Endothelial cell of umbilical vein (primary cell): Measurements from ENCODE around the gene SMURF2. TPM values are rescaled to one million over a fixed set of nuclear protein-coding genes. Genes with fewer than 3 reads are reported as not detected.

Experiments used
- BruUV-seq: library from RNA; stranded (reverse); fragments of 400-500 nt; replicated peaks from 2 replicates; lab custom pipeline; 2021; lab: Mats Ljungman, UMichigan
- CTCF ChIA-PET: fragments of 300-600, 350-600 bp; sonication (Branson Sonifier 250); formaldehyde crosslinking; loops from one replicate; lab custom pipeline; 2021; ENCODE audit warnings: antibody characterized with exemption, inconsistent platforms; lab: Charles Lee
- POLR2A ChIA-PET: fragments of 300-600, 350-600 bp; sonication (Branson Sonifier 250); formaldehyde crosslinking; loops from one replicate; lab custom pipeline; 2021; ENCODE audit warnings: antibody characterized with exemption, inconsistent platforms; lab: Charles Lee
- DNase-seq: peaks from one replicate; pipeline ENCODE4 v3.0.0-alpha.2; 2011; ENCODE audit warnings: low read depth, low spot score
- FAIRE-seq: peaks from 2 replicates; lab custom pipeline; 2011; peaks lifted over from hg19 to GRCh38; lab: Jason Lieb, UNC
- H2AFZ ChIP-seq: 2 replicates; pipeline ENCODE4 v1.6.0; 2012; ENCODE audit warnings: low read depth, low read length, control low read depth, inconsistent platforms
- H3K27ac ChIP-seq: 2 replicates; pipeline ENCODE4 v1.5.1; 2011; ENCODE audit warnings: low read depth, mild to moderate bottlenecking, control low read depth, low read length, moderate library complexity; ENCODE audit not compliant: insufficient read depth
- H3K27me3 ChIP-seq, 2 experiments: 2 replicates each; pipeline versions ENCODE4 v1.6.0 to v1.6.1; 2011; ENCODE audit warnings: low read length in 2 of 2, mixed read lengths in 1 of 2; ENCODE audit not compliant: control insufficient read depth in 2 of 2, insufficient read depth in 2 of 2
- H3K36me3 ChIP-seq, 2 experiments: 2 replicates in 1 of 2; 3 replicates in 1 of 2; pipeline ENCODE4 v1.5.1; 2011; ENCODE audit warnings: low read length in 2 of 2, mild to moderate bottlenecking in 1 of 2, moderate library complexity in 1 of 2; ENCODE audit not compliant: control insufficient read depth in 2 of 2, insufficient read depth in 2 of 2; ENCODE audit errors: extremely low read depth in 1 of 2
- H3K4me1 ChIP-seq: 3 replicates; pipeline ENCODE4 v1.5.1; 2011; ENCODE audit warnings: mild to moderate bottlenecking, low read length; ENCODE audit not compliant: control insufficient read depth, insufficient read depth; ENCODE audit errors: extremely low read depth
- H3K4me2 ChIP-seq: 2 replicates; pipeline ENCODE4 v1.6.1; 2011; ENCODE audit warnings: low read length, control low read depth, mixed read lengths; ENCODE audit not compliant: insufficient read depth
- H3K4me3 ChIP-seq, 3 experiments: fragments of 200-600 bp in 1 of 3; sonication (generic), shearing (Covaris generic) in 1 of 3; replicated peaks in 1 of 3; 2 replicates each; pipeline ENCODE4 v1.5.1; 2011 to 2016; ENCODE audit warnings: control low read depth in 3 of 3, low read length in 3 of 3, mild to moderate bottlenecking in 2 of 3, inconsistent platforms in 1 of 3, low read depth in 1 of 3, moderate library complexity in 1 of 3; ENCODE audit not compliant: insufficient read depth in 1 of 3
- H3K79me2 ChIP-seq: 2 replicates; pipeline ENCODE4 v1.6.0; 2012; ENCODE audit warnings: low read length, inconsistent platforms; ENCODE audit not compliant: control insufficient read depth, insufficient read depth
- H3K9ac ChIP-seq: replicated peaks from 2 replicates; pipeline ENCODE3; 2011; ENCODE audit warnings: low read length, control low read depth; ENCODE audit not compliant: insufficient read depth; ENCODE audit errors: extremely low read depth
- H3K9me1 ChIP-seq: replicated peaks from 3 replicates; pipeline ENCODE4 v1.6.0; 2011; ENCODE audit warnings: mild to moderate bottlenecking, low read length; ENCODE audit not compliant: control insufficient read depth, insufficient read depth; ENCODE audit errors: extremely low read depth
- H3K9me3 ChIP-seq: replicated peaks from 2 replicates; pipeline ENCODE4 v1.5.1; 2012; ENCODE audit warnings: low read length, inconsistent platforms; ENCODE audit not compliant: control insufficient read depth, insufficient read depth
- H4K20me1 ChIP-seq: replicated peaks from 2 replicates; pipeline ENCODE3; 2011; ENCODE audit warnings: mild to moderate bottlenecking, low read length; ENCODE audit not compliant: control insufficient read depth, insufficient read depth; ENCODE audit errors: extremely low read depth
- CTCF ChIP-seq, 2 donors: IDR thresholded peaks; 1 replicate in 1 of 2; 2 replicates in 1 of 2; pipeline ENCODE4 v1.5.1; 2011; ENCODE audit warnings: low read length in 2 of 2, mild to moderate bottlenecking in 2 of 2, moderate library complexity in 2 of 2, control low read depth in 1 of 2, inconsistent platforms in 1 of 2, low read depth in 1 of 2; ENCODE audit not compliant: insufficient read depth in 1 of 2; ENCODE audit errors: extremely low read depth in 1 of 2
- EZH2 ChIP-seq: IDR thresholded peaks from 2 replicates; pipeline ENCODE4 v1.6.1; 2012; ENCODE audit warnings: borderline replicate concordance, low read depth, mild to moderate bottlenecking, moderate library complexity, low read length, inconsistent platforms; ENCODE audit not compliant: severe bottlenecking
- FOS ChIP-seq: IDR thresholded peaks from 2 replicates; pipeline ENCODE4 v1.6.1; 2011; ENCODE audit warnings: mild to moderate bottlenecking, low read length, moderate library complexity, borderline replicate concordance; ENCODE audit not compliant: insufficient read depth
- GATA2 ChIP-seq: IDR thresholded peaks from 2 replicates; pipeline ENCODE4 v1.7.0; 2011; ENCODE audit warnings: low read depth, mild to moderate bottlenecking, moderate library complexity, mixed read lengths, low read length; ENCODE audit not compliant: insufficient read length, insufficient read depth
- JUN ChIP-seq: IDR thresholded peaks from 2 replicates; pipeline ENCODE4 v1.6.1; 2011; ENCODE audit warnings: borderline replicate concordance, low read depth; ENCODE audit not compliant: insufficient read length, insufficient read depth
- MAX ChIP-seq: IDR thresholded peaks from 2 replicates; pipeline ENCODE4 v1.6.1; 2011; ENCODE audit not compliant: insufficient read depth, insufficient read length
- MYC ChIP-seq: IDR thresholded peaks from one replicate; pipeline ENCODE4 v1.6.1; 2011; ENCODE audit warnings: mild to moderate bottlenecking, low read depth, low read length
- POLR2A ChIP-seq: IDR thresholded peaks from 2 replicates; pipeline ENCODE4 v1.6.1; 2012; ENCODE audit warnings: low read depth, mild to moderate bottlenecking, control low read depth, low read length
- POLR2AphosphoS5 ChIP-seq: IDR thresholded peaks from 2 replicates; pipeline ENCODE4 v1.6.1; 2012; ENCODE audit warnings: low read depth, mild to moderate bottlenecking, control low read depth, low read length, moderate library complexity; ENCODE audit not compliant: insufficient read depth
- dilution Hi-C: fragments of 300-500 bp; cut with MboI; formaldehyde crosslinking; loops from one replicate; pipeline ENCODE4 v1.15.0; 2019; ENCODE audit warnings: low sequenced_read_pairs; ENCODE audit not compliant: extremely low pct_ligation_motif_present
- intact Hi-C: fragments of 100-400 bp; cut with micrococcal nuclease; formaldehyde crosslinking; loops from one replicate; pipeline ENCODE4 v1.10.0; 2022
- polyA plus RNA-seq, 4 experiments: library from polyadenylated mRNA; depleted of rRNA in 3 of 4; stranded (reverse) in 3 of 4; unstranded in 1 of 4; fragments of >200 nt; gene quantifications; 2 replicates each; pipeline versions ENCODE4 v1.2.1 to v1.2.3, GENCODE V29; 2011 to 2012; ENCODE audit warnings: missing spikeins in 1 of 4
- total RNA-seq: library from RNA; stranded (reverse); gene quantifications from 2 replicates; pipeline ENCODE4 v1.2.3, GENCODE V29; 2021

The SMURF2 gene
- total and polyA plus RNA-seq, 2 donors (not counting 3 experiments of a cell fraction or from before 2014, with no cell fraction given), result 32.9 to 105 TPM

- Histone ChIP-seq H3K4me2 (no peak overlapping the region), H3K27me3 (no peaks in the 10 kb centered on the region), H3K9me3 (no peaks in the 10 kb centered on the region), H3K27ac (no peak overlapping the region), H2AFZ (no peak overlapping the region), H4K20me1 (no peaks in the 10 kb centered on the region), H3K36me3 (peaks cover 25 to 32% of the 10 kb centered on the region in 2 experiments), H3K79me2 (no peaks in the 10 kb centered on the region), H3K9me1 (no peaks in the 10 kb centered on the region), H3K4me1 (no peaks in the 10 kb centered on the region), H3K9ac (no peak overlapping the region), H3K4me3 (no peak overlapping the region)
- dilution Hi-C loops (no loop called here), intact Hi-C loops (no loop called here)
- DNase-seq (no peak), FAIRE-seq (no peak)
- ChIA-PET POLR2A (no interaction called here), CTCF (no interaction called here)
- TF ChIP-seq GATA2 (no peak), MAX (no peak), FOS (no peak), POLR2AphosphoS5 (peak; percentile 13), MYC (no peak), POLR2A (peak; percentile 22), EZH2 (no peak), JUN (no peak), CTCF (IDR thresholded peaks at IDR 0.05; ENCODE audit: extremely low read depth in 1 of 2, insufficient read depth in 1 of 2, low read depth in 1 of 2, low read length in 2 of 2) (no peak)
- BruUV-seq, result no TSS peak
These were observed 123.5 kb downstream of the SMURF2 start for GRCh38 chr17:64538508-64539130.
